HG03575 (cell line): ENCODE results near the gene KCTD16.
A peak's percentile ranks its signal among the peaks of the same experiment; 100 is the strongest.

ENCODE experiments used
- ATAC-seq: cut with Tn5 transposase; IDR thresholded peaks from one replicate; pipeline ENCODE4 v1.9.1; 2021; ENCODE audit not compliant: unreplicated experiment, insufficient number of reproducible peaks, low FRiP score; ENCODE audit errors: extremely low read depth

The KCTD16 gene

GRCh38 chr5:144170276-144171024 is at the start of gene KCTD16, which contains the start of gene YIPF5:
Gene KCTD16 (plus strand): TSS chr5:144170873.
Gene YIPF5 (minus strand): TSS chr5:144170659. CDS start chr5:144169955, 704 bp downstream.
- peak; percentile 97 for ATAC-seq

- ATAC-seq = no peak
These were observed 49.1 kb upstream of the KCTD16 start for GRCh38 chr5:144121577-144121976.

GRCh38 chr5:144122081-144122480 is 48.6 kb upstream of the KCTD16 start:
- ATAC-seq = no peak

GRCh38 chr5:144122641-144123040 is 48.0 kb upstream of the KCTD16 start:
- ATAC-seq = no peak

GRCh38 chr5:144125163-144125726 is 45.4 kb upstream of the KCTD16 start:
- no peak for ATAC-seq

- ATAC-seq = no peak
These were observed 44.0 kb upstream of the KCTD16 start for GRCh38 chr5:144126707-144127106.

GRCh38 chr5:144128844-144129243 is 41.8 kb upstream of the KCTD16 start:
- ATAC-seq = no peak

GRCh38 chr5:144130306-144130705 is 40.4 kb upstream of the KCTD16 start:
- ATAC-seq = no peak

- ATAC-seq = no peak
These were observed 39.4 kb upstream of the KCTD16 start for GRCh38 chr5:144131261-144131660.

- no peak for ATAC-seq
These were observed 37.5 kb upstream of the KCTD16 start for GRCh38 chr5:144133050-144133633.

GRCh38 chr5:144134194-144134826 is 36.4 kb upstream of the KCTD16 start:
- no peak for ATAC-seq

GRCh38 chr5:144135113-144135762 is 35.4 kb upstream of the KCTD16 start:
- no peak for ATAC-seq

GRCh38 chr5:144139586-144139985 is 31.1 kb upstream of the KCTD16 start:
- no peak for ATAC-seq

- no peak for ATAC-seq
These were observed 29.1 kb upstream of the KCTD16 start for GRCh38 chr5:144141585-144141984.

GRCh38 chr5:144142139-144142823 is 28.4 kb upstream of the KCTD16 start:
- ATAC-seq = peak; percentile 99

- no peak for ATAC-seq
These were observed 27.9 kb upstream of the KCTD16 start for GRCh38 chr5:144142824-144143162.

GRCh38 chr5:144143625-144144024 is 27.0 kb upstream of the KCTD16 start:
- ATAC-seq = no peak

- no peak for ATAC-seq
These were observed 25.5 kb upstream of the KCTD16 start for GRCh38 chr5:144144956-144145751.
